ENCODE results near the gene MDC1.

MDC1 gene

DNA sequence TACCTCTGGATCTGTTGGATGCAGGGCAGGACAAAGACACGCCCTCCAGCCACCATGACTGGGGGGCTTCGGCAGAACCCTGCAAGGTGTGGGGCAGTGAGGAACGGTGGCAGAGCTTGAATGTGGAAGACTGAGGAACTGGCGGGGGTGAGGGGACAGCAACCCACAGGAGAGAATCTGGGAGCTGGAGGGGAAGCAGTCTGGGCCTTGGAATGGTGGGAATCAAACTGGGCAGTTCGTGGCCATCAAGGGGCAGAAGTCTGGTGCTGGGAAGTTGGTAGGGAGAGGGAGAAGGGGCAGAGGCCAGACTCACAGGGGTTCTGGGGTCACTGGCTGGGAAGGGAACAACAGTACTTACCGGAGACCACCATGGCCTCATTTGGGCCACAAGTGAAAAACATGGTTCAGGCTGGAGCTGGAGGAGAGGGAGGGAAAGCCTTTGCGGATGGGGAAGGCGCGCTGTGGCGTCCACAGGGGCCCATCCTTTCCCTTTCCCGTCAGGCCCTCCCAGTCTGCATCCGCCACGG lies 24.8 kb upstream of the MDC1 start:
- DNase-seq (no peak), ATAC-seq (replicated peaks) (no peak)
- H3K27ac Mint-ChIP-seq: peak overlapping the region; percentile 94 to 96
- peaks cover 48 to 56% of the 10 kb centered on the region in 2 donors for H3K4me1 Mint-ChIP-seq (ENCODE audit: low read depth in 2 of 2)
- H3K4me3 Mint-ChIP-seq: peak overlapping the region; percentile 90 to 97
- no peaks in the 10 kb centered on the region for H3K27me3 Mint-ChIP-seq
- H3K9me3 Mint-ChIP-seq: no peaks in the 10 kb centered on the region
- H3K36me3 Mint-ChIP-seq (ENCODE audit: insufficient read depth): peaks cover 48% of the 10 kb centered on the region

DNA sequence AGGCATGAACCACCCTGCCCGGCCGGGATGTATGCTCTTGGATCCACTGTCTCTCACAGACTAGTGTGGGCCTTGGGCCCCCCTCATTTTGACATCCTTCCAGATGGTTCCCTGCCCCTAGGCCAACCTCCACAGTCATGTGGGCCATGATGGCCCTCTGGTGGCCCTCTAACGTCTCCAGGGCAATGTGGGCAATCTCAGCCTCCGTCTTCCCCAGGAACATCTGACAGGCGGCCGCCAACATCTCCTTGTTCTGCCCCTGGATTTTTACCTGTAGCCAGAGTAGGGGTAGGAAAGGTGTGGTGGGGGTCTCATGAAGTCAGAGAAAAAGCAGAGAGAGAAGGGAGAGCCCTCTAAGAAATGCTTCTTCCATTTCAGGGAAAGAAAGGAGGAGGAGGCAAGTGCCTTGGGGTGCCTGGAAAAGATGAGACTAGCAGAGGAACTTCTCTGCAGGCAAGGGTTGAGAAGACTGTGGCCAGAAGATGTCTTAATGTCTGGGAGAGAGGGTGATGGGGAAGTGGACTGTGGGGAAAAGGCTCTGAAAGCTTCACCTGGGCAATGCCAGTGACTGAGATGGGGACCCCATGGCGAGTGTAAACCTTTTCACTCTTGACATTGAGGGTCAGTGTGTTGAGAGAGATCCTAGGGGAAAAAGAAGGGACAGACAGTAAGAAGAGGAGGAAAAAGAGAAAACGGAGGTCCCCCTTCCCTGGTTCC lies 24.1 kb upstream of the MDC1 start:
- no peaks in the 10 kb centered on the region for H3K27me3 Mint-ChIP-seq
- no peaks in the 10 kb centered on the region for H3K9me3 Mint-ChIP-seq
- peaks cover 52 to 60% of the 10 kb centered on the region in 2 donors for H3K4me1 Mint-ChIP-seq (ENCODE audit: low read depth in 2 of 2)
- DNase-seq: no peak
- peak overlapping the region; percentile 94 to 96 for H3K27ac Mint-ChIP-seq
- no peak for ATAC-seq (replicated peaks)
- H3K36me3 Mint-ChIP-seq (ENCODE audit: insufficient read depth): peaks cover 51% of the 10 kb centered on the region
- H3K4me3 Mint-ChIP-seq: peak overlapping the region; percentile 90 to 97

DNA sequence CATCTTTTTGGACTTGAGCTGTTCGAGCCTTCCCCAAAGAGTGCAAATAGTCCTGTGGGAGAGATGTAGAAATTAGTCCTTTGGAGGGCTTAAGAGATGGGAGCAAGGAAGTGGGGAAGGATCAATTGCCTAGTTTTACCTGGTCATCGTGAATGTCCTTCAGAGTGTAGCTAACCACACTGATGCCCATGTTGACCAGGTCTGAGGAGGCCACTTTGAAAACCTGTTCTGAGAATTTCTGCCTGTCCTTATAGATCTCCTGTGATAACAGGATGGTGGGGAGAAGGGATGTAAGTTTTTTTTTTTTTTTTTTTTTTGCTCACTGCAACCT lies 23.4 kb upstream of the MDC1 start:
- peak overlapping the region in 1 of 2 donors; percentile 72 for H3K27ac Mint-ChIP-seq
- H3K4me3 Mint-ChIP-seq: peak overlapping the region; percentile 90 to 97
- H3K4me1 Mint-ChIP-seq (ENCODE audit: low read depth in 2 of 2): peaks cover 56 to 64% of the 10 kb centered on the region in 2 donors
- no peaks in the 10 kb centered on the region for H3K9me3 Mint-ChIP-seq
- ATAC-seq (replicated peaks) (no peak), DNase-seq (no peak)
- H3K36me3 Mint-ChIP-seq (ENCODE audit: insufficient read depth): peaks cover 51% of the 10 kb centered on the region
- H3K27me3 Mint-ChIP-seq: no peaks in the 10 kb centered on the region

DNA sequence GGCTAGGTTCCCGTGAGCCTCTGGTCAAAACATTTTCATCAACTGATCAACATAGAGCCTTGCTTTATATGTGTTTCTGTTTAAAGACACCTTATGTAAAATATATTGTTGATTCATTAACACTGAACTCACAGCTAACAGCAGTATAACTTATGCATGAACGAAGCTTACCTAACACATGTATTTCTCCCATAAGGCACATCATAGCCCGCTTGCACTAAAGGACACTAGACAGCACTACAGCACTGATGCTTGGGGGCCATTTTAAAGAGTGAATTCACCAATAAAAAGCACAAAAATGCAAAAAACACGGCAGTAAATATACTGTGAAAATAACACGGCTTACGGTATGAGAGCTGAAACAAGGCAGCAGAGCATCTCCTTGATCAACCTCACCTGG lies 21.5 kb upstream of the MDC1 start:
- DNase-seq (no peak), ATAC-seq (replicated peaks) (no peak)
- Mint-ChIP-seq H3K4me1 (ENCODE audit: low read depth in 2 of 2) (peaks cover 42 to 56% of the 10 kb centered on the region in 2 donors), H3K27ac (no peak overlapping the region), H3K27me3 (no peaks in the 10 kb centered on the region), H3K36me3 (ENCODE audit: insufficient read depth) (peaks cover 48% of the 10 kb centered on the region), H3K4me3 (no peak overlapping the region), H3K9me3 (no peaks in the 10 kb centered on the region)

DNA sequence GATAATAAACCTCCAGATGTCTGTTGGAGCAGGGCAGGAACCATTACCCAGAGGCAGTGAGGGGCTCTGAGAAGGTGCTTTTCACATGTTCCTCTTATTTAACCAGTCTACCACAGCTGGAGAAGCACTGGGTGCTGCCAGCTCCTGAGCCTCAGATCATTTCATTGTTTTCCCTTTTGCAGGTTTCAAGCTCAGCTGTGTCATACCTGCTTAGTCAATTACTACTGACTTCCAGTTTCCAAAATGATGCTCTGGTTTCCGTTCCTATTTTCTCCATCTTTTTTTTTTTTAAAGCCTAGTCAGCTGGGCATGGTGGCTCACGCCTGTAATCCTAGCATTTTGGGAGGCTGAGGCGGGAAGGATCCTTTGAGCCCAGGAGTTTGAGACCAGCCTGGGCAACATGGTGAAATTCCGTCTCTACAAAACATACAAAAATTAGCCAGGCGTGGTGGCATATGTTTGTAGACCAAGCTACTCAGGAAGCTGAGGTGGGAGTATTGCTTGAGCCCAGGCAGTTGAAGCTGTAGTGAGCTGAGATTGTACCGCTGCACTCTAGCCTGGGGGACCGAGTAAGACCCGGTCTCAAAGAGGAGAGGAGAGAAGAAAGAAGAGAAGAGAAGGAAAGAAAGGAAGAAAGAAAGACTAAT lies 18.7 kb upstream of the MDC1 start:
- Mint-ChIP-seq H3K36me3 (ENCODE audit: insufficient read depth) (peaks cover 47% of the 10 kb centered on the region), H3K4me1 (ENCODE audit: low read depth in 2 of 2) (peaks cover 31 to 39% of the 10 kb centered on the region in 2 donors), H3K4me3 (peak overlapping the region; percentile 2 to 40), H3K27me3 (no peaks in the 10 kb centered on the region), H3K27ac (no peak overlapping the region), H3K9me3 (no peaks in the 10 kb centered on the region)
- ATAC-seq (replicated peaks) (no peak), DNase-seq (no peak)

DNA sequence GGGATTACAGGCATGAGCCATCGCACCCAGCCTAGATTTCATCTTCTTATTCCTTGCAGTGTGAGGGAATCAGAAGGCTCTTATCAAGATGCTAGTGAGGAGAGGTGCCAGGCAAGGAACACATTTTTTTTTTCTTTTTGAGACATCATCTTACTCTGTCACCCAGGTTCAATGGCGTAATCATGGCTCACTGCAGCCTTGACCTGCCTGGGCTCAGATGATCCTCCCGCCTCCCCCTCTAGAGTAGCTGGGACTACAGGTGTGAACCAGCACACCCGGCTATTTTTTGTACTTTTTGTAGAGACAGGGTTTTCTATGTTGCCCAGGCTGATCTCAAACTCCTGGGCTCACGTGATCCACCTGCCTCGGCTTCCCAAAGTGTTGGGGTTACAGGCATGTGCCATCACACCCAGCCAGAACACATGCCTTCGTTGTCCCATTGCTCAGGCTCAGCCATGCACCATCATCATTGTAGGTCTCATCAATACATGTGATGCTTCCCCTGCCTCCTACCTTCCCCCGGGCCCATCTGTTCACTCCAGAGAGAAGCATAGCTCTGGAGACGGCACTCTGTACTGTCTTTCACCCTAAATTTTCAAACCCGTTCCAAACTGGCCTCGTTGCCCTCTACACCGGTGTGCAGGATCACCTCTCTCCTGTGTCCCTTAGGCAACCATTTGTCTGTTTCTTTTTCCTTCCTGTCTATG lies 15.3 kb upstream of the MDC1 start:
- Mint-ChIP-seq H3K4me3 (no peak overlapping the region), H3K27ac (no peak overlapping the region), H3K27me3 (no peaks in the 10 kb centered on the region), H3K9me3 (no peaks in the 10 kb centered on the region), H3K4me1 (ENCODE audit: low read depth in 2 of 2) (peaks cover 25 to 32% of the 10 kb centered on the region in 2 donors), H3K36me3 (ENCODE audit: insufficient read depth) (peaks cover 56% of the 10 kb centered on the region)
- DNase-seq (no peak), ATAC-seq (replicated peaks) (no peak)

DNA sequence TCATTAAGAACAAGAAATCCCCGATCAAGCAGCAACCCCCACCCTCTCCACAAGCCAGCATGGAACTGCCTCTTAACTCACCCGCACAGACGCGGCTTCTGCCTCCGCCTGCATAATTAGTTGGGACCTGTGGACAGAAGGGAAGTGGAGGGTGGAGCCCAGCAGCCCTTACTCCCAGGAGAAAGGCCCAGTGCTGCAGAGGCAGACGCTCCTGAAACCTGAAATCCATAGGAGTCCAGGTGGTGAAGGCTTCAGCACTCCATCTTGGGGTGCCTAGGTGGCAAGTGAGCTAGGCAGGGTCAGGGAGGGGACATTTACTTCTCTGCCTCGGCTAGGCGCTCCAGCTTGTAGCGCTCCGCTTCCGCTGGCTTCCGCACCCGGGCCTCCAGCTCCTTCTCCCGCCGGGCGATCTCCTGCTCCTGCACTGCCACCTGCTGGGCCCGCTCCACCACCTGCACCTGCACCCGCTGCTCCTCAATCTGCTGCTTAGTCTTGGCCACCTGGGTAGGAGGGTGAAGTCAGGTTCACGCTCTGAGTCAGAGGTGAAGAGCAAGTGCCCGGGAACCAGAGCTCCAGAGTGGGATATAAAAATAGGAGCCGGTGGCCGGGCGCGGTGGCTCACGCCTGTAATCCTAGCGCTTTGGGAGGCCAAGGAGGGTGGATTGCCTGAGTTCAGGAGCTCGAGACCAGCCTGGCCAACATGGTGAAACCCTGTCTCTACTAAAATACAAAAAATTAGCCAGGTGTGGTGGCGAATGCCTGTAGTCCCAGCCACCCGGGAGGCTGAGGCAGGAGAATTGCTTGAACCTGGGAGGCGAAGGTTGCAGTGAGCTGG lies 13.7 kb upstream of the MDC1 start:
- peak overlapping the region; percentile 47 to 53 for H3K4me3 Mint-ChIP-seq
- H3K27ac Mint-ChIP-seq: peak overlapping the region; percentile 62 to 68
- no peaks in the 10 kb centered on the region for H3K9me3 Mint-ChIP-seq
- peak; percentile 70 to 73 (median 72) for DNase-seq
- peaks cover 52% of the 10 kb centered on the region for H3K36me3 Mint-ChIP-seq (ENCODE audit: insufficient read depth)
- H3K4me1 Mint-ChIP-seq (ENCODE audit: low read depth in 2 of 2): peaks cover 12 to 18% of the 10 kb centered on the region in 2 donors
- ATAC-seq (replicated peaks): peak; percentile 99
- H3K27me3 Mint-ChIP-seq: no peaks in the 10 kb centered on the region

DNA sequence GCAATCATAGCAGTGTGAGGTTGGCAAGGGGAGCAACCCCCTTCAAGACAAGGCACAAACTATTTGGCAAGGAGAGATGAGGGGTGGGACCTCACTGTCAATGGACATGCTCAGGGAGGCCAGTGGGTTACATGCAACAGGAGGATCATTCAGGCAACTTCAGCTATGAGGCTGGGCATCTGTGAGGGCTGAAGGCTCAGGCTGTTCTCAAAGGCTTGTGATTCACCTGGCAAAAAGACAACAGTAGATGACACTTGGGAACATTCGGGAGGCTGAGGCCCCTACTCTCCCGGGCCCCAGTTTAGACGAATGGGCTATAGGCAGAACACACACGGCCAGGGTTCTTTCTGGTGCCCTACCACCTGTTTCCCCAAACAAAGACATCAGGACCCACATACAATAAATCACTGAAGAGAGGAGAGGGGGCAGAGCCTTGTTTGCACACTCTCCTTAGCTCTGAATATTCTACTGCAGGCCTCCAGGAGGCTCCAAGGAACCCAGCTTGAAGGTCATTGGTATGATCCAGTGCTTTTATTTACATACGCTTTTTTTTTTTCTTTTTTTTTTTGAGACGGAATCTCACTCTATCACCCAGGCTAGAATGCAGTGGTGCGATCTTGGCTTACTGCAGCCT lies 11.0 kb upstream of the MDC1 start:
- H3K4me1 Mint-ChIP-seq (ENCODE audit: low read depth in 2 of 2): peaks cover 26 to 28% of the 10 kb centered on the region in 2 donors
- H3K27me3 Mint-ChIP-seq: no peaks in the 10 kb centered on the region
- H3K36me3 Mint-ChIP-seq (ENCODE audit: insufficient read depth): peaks cover 70% of the 10 kb centered on the region
- ATAC-seq (replicated peaks) (no peak), DNase-seq (no peak)
- no peaks in the 10 kb centered on the region for H3K9me3 Mint-ChIP-seq
- no peak overlapping the region for H3K4me3 Mint-ChIP-seq
- H3K27ac Mint-ChIP-seq: peak overlapping the region in 1 of 2 donors; percentile 66

DNA sequence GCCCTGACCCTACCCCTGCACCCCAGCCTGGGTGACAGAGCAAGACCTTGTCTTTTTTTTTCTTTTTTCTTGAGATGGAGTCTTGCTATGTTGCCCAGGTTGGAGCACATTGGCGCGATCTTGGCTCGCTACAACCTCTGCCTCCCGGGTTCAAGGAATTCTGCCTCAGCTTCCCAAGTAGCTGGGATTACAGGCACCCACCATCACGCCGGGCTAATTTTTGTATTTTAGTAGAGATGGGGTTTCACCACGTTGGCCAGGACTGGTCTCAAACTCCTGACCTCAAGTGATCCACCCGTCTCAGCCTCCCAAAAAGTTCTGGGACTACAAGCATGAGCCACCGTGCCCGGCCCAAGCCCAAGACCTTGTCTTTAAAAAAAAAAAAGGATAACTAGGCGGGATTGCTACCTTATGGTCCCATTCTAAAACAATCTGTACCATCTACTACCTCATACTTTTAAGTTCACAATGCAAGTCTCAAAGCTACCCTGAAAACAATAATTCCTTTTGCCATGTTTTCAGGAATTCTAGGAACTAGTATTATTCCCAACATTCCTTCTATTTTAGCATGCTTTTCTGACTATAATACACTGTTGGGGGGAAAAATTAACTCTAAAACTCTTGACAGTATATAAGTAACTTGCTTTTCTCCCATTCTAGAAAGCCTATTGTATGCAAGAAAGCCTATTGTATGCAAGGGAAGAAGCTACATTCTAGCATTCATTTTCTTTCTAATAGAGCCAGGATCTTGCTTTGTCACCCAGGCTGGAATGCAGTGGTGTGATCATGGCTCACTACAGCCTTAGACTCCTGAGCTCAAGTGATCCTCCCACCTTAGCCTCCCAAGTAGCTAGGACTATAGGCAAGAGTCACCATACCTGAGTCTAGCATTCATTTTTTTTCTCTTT lies 9.7 kb upstream of the MDC1 start:
- no peaks in the 10 kb centered on the region for H3K9me3 Mint-ChIP-seq
- DNase-seq: no peak
- peaks cover 74% of the 10 kb centered on the region for H3K36me3 Mint-ChIP-seq (ENCODE audit: insufficient read depth)
- ATAC-seq (replicated peaks): no peak
- no peak overlapping the region for H3K4me3 Mint-ChIP-seq
- H3K4me1 Mint-ChIP-seq (ENCODE audit: low read depth in 2 of 2): peaks cover 34% of the 10 kb centered on the region in 2 donors
- peak overlapping the region in 1 of 2 donors; percentile 66 for H3K27ac Mint-ChIP-seq
- H3K27me3 Mint-ChIP-seq: no peaks in the 10 kb centered on the region

DNA sequence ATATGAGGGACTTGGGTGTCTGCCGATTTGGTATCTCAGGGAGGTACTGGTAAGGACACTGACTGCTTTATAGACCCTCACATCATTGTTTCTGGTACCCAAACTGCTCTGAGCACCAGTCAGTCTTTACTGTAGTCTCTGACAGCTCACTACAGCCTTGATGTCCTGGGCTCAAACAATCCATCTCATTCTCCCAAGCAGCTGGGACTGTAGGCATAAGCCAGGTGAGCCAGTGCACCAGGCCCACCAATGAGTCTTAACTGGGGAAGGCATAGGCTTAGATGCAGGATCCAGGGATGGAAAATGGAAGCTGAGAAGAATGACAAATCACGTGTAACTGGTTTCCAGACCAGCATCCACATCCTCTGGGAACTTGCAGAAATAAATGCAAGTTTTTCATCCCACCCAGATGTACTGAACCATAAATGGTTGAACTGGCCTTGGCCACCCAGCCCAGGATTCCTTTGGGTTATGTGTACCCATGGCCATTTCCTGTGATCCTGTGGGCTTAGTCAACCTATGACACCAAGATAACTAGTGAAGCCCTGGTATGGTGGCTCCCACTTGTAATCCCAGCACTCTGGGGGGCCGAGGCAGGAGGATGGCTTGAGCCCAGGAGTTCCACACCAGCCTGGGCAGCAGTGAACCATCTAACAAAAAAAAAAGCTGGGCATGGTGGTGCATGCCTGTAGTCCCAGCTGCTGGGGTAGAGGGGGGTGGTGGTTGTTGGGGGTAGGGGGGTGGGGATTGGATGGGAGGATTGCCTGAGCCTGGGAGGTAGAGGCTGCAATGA lies 8.8 kb upstream of the MDC1 start:
- H3K27ac Mint-ChIP-seq: peak overlapping the region; percentile 46 to 67
- no peaks in the 10 kb centered on the region for H3K9me3 Mint-ChIP-seq
- DNase-seq: no peak
- peaks cover 36 to 37% of the 10 kb centered on the region in 2 donors for H3K4me1 Mint-ChIP-seq (ENCODE audit: low read depth in 2 of 2)
- ATAC-seq (replicated peaks): no peak
- no peak overlapping the region for H3K4me3 Mint-ChIP-seq
- H3K36me3 Mint-ChIP-seq (ENCODE audit: insufficient read depth): peaks cover 77% of the 10 kb centered on the region
- H3K27me3 Mint-ChIP-seq: no peaks in the 10 kb centered on the region

DNA sequence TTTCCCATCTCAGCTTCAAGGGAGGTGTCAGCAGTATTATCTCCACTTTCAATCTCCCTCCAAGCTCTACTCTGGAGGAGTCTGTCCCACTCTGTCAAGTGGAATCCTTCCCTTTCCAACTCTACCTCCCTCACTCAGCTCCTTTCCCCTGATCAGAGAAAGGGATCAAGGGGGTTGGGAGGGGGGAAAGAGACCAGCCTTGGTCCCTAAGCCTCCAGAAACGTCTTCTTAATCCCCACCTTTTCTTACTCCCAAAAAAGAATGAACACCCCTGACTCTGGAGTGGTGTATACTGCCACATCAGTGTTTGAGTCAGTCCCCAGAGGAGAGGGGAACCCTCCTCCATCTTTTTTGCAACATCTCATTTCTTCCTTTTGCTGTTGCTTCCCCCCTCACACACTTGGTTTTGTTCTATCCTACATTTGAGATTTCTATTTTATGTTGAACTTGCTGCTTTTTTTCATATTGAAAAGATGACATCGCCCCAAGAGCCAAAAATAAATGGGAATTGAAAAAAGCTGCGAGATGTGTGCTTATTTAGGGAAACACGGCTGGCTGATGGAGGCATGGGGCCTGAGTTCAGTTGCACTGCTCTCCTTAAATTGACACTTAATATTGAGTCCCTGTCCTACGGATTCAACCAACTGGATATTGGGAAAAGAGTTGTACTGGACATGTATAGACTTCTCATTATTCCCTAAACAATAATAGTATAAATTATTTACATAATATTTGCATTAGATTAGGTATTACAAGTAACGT lies 8.0 kb upstream of the MDC1 start:
- no peaks in the 10 kb centered on the region for H3K9me3 Mint-ChIP-seq
- peaks cover 29 to 31% of the 10 kb centered on the region in 2 donors for H3K4me1 Mint-ChIP-seq (ENCODE audit: low read depth in 2 of 2)
- H3K27ac Mint-ChIP-seq: peak overlapping the region; percentile 67 to 87
- H3K27me3 Mint-ChIP-seq: no peaks in the 10 kb centered on the region
- H3K4me3 Mint-ChIP-seq: peak overlapping the region in 1 of 2 donors; percentile 21
- DNase-seq: no peak
- ATAC-seq (replicated peaks): no peak
- H3K36me3 Mint-ChIP-seq (ENCODE audit: insufficient read depth): peaks cover 79% of the 10 kb centered on the region
